GM21360 (cell line): Measurements from ENCODE around the gene ARMC5.

Source experiments
- ATAC-seq: cut with Tn5 transposase; IDR thresholded peaks from one replicate; pipeline ENCODE4 v1.9.1; 2021; ENCODE audit warnings: mild to moderate bottlenecking, moderate library complexity; ENCODE audit not compliant: unreplicated experiment

ARMC5 gene

DNA sequence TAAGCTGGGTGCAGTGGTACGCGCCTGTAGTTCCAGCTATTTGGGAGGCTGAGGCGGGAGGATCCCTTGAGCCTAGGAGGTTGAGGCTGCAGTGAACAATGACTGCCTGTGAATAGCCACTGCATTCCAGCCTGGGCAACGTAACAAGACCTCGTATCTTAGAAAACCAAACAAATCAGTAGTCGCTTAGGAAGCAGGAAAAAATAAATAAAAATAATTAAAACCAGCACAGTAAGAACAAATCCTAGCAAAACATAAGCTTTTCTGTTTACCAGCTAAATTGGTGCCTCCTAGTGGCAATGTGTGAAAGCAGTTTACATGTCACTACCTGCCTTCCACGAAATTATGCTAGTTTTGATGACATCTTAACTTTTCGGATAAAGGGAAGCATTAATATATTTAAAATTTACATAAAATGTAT lies 1.3 kb downstream of the ARMC5 start:
- ATAC-seq = no peak

DNA sequence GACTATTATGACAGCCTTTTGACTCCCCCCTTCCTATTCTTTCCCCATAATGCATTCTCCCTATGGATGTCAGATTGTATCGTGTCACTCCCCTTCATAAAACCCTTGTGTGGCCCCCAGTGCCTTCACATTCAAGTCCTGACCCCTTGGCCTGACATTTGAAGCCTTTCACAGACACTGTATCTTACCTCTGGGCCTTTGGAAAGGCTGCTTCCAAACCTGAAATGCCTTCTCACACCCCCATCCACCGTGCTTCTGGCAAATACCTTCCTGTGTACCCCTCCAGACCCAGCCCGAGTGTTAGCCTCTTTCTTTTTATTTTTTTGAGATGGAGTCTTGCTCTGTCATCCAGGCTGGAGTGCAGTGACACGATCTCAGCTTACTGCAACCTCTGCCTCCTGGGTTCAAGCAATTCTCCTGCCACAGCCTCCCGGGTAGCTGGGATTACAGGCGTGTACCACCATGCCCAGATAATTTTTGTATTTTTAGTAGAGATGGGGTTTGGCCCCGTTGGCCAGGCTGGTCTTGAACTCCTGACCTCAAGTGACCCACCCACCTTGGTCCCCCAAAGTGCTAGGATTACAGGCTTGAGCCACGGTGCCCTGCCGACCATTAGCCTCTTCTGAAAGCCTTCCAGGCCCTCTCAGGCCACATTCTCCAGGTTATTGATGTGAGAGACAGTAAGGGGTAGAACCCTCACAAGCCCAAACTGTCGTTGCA lies 2.1 kb downstream of the ARMC5 start:
- no peak for ATAC-seq

DNA sequence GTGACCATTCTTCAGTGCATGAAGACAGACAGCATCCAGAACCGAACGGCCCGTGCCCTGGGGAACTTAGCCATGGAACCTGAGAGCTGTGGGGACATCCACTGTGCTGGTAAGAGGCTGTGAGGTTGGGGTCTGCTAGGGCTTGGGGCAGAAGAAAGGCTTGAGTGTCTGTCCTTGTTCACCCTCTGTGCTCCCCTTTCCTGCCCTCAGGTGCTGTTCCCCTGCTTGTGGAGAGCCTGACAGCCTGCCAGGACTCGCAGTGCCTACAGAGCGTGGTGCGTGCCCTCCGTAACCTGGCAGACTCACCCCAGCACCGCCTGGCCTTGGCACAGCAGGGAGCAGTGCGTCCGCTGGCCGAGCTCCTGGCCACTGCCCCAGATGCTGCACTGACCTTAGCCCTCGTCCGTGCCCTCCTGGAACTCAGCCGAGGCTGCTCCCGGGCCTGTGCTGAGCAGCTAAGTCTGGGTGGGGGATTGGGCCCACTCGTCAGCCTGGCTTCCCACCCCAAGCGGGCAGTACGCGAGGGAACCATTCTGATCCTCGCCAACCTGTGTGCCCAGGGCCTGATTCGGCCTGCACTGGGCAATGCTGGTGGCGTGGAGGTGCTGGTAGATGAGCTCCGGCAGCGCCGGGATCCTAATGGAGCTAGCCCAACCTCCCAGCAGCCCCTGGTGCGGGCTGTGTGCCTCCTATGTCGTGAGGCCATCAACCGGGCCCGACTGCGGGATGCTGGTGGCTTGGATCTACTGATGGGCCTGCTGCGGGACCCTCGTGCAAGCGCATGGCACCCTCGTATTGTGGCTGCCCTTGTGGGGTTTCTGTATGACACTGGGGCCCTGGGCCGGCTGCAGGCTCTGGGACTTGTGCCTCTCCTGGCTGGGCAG lies 2.9 kb downstream of the ARMC5 start:
- ATAC-seq = no peak

DNA sequence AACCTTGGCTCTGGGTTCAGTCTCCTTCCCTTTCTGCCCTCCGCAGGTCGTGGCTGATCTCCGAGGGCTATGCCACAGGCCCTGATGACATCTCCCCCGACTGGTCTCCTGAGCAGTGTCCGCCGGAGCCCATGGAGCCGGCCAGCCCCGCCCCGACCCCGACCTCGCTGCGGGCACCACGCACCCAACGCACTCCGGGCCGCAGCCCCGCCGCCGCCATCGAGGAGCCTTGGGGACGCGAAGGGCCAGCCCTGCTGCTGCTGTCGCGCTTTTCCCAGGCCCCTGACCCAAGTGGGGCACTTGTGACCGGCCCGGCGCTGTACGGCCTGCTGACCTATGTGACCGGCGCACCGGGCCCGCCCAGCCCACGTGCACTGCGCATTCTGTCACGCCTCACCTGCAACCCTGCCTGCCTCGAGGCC lies 5.1 kb downstream of the ARMC5 start:
- no peak for ATAC-seq

DNA sequence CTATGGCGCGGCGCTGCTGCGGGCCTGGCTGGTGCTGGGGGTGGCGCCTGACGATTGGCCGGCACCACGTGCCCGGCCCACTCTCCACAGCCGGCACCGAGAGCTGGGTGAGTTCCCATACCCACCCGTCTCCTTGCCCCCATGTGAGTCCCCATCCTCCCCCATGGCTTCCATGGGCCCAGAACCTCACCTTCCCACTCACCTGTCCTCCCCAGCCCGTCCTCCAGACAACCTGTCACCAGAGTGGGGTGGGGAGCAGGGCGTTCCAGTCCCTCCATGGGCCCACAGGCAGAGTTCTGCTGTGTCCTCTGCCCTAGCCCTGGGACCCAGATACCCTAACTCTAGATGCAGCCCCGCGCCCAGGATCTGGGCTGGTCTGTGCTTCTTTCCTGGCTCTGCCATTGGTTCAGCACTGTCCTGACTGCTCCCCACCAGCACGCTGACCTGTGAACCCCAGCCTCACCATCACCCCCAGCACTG lies 5.5 kb downstream of the ARMC5 start:
- ATAC-seq = no peak

DNA sequence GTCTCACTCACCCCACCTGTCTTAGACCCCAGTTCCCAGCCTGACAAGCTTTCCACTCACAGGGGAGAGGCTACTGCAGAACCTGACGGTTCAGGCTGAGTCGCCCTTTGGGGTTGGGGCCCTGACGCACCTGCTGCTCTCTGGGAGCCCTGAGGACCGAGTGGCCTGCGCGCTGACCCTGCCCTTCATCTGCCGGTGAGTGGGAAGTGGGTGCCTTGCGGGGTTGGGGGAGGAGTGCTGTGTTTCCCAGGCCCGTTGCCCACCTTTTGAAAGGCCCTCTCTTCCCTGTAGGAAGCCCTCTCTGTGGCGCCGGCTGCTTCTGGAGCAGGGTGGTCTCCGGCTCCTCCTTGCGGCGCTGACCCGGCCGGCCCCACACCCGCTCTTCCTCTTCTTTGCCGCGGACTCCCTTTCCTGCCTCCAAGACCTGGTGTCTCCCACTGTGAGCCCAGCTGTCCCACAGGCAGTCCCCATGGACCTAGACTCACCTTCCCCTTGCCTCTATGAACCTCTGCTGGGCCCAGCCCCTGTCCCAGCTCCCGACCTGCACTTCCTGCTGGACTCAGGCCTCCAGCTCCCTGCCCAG lies 6.6 kb downstream of the ARMC5 start:
- ATAC-seq = no peak

DNA sequence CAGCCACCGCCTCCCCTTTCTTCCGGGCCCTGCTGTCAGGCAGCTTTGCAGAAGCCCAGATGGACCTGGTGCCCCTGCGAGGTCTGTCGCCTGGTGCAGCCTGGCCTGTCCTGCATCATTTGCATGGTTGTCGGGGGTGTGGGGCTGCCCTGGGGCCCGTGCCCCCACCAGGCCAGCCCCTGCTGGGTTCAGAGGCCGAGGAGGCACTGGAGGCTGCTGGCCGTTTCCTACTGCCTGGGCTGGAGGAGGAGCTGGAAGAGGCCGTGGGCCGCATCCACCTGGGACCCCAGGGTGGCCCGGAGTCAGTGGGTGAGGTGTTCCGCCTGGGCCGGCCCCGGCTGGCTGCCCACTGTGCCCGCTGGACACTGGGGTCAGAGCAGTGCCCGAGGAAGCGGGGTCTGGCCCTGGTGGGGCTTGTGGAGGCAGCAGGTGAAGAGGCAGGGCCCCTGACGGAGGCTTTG lies 7.1 kb downstream of the ARMC5 start:
- ATAC-seq = no peak

DNA sequence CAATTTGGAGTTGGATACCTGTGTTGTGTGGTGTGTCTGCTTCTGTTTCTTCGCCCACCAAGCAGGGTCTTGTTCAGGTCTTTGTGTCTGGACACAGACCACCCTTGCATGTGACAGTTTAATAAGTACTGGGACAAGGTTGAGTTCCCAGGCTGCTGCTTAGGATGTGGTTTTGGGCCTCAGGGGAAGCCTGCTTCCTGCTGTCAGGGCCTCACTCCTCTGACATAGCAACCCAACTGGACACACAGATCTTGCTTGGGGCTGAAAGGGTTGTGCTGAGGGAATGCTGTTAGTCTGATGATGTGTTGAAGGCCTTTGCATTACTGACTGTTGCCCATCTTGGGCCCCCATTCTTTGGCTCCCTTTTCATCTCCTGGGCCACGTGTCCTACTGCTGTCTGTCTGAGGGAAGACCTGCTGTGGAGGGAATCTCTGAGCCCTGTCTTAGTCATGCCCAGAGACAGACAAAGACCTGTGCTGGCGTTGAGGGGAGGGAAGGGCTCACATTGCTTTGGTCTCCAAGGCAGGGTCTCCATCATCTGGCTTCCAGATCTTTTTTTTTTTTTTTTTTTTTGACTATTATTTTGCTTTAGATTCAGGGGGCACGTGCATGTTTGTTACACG lies 8.0 kb downstream of the ARMC5 start:
- ATAC-seq = no peak

DNA sequence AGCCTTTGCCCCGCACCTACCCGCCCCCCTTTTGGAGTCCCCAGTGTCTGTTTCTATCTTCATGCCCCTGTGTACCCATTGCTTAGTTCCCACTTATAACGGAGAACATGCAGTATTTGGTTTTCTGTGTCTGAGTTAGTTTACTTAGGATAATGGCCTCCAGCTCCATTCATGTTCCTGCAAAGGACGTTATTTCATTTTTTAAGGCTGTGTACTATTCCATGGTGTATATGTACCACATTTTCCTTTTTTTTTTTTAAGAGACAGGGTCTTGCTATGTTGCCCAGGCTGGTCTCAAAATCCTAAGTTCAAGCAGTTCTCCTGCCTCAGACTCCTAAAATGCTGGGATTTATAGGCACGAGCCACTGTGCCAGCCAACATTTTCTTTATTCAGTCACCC lies 8.6 kb downstream of the ARMC5 start:
- no peak for ATAC-seq

DNA sequence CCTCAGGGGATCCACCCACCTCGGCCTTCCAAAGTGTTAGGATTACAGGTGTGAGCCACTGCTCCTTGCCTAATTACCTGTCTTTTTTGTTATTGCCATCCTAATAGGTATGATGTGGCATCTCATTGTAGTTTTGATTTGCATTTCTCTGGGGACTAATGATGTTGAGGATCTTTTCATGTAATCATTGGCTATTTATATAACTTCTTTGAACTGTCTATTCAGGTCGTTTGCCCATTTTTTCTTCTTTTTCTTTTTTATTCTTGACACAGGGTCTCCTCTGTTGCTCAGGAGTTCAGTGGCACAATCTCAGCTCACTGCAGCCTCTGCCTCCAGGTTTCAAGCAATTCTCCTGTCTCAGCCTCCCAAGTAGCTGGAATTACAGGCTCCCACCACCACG lies 11.3 kb downstream of the ARMC5 start:
- ATAC-seq = no peak

DNA sequence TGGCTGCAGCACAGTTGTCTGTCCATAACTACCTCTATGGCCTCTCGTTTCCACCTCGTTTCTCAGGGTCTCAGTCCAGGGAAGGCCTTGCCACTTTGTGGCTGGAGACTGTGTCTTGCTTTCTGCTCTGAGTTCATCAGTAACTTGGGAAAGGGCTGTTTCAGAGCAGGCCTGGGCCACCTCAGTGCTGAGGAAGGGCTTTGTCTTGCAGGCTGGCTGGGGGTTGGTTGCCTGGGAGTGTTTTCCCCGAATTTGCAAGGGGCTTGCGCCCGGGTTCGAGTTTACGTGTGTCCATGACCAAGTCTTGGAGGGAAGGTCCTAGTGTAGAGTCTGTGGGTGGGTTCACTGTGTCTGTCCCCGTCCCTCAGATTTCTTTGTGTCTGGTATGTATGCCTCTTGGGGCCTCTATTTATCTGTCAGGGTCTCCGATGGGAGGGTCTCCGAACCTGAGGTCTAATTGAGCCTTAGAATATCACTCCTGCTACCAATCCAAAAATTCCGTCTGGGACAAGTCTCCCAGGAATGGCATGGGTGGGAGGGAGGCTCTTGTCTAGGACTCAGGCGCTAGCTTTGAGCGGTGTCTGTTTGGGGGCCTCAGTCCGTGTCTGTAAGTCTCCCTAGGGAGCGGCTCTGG lies 12.1 kb downstream of the ARMC5 start:
- no peak for ATAC-seq

DNA sequence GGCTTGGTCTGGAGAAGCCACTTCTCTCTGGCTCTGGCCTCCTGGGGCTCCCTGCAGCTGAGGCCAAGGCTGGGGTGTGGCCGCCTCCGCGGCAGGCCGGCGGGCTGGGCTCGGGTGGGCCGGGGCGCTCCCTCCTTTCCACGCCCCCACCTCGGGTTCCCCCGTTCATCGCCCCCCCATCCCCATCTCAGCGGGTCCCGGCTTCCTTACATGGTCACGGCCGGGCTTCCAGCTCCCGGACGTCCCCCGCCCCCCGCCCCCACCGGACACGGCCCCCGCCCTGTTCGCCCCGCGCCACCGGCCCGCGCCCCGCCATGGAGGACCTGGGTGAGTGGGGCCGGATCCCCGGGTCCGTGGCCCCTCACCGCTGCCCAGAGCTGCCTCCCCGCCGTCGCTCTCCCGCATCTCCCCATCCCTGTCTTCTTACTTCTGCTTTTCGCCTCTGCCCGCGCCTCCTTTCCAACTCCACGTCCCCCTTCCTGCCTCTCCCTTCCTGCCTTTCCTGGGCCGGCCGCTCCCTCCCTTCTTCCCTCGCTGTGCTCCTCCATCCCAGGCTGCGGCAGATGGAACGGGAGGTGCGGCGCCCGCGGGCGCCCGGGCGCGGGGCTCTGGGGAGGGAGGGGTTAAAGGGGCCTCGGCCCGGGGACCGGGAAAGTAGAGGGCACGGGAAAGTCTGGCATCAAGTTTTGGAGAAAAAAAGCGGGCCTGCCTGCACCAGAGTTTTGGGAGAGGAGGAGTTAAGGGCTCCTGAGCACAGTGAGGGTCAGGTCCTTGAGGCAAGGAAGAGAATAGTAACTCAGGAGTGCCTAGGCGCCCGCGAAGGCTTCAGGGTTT lies 12.8 kb downstream of the ARMC5 start, which contains the start of gene TGFB1I1:
TGFB1I1 (plus strand) TSS at position 278 of the 834 bp plus-strand sequence; CDS start at position 315, 37 bp downstream.
- ATAC-seq = no peak

DNA sequence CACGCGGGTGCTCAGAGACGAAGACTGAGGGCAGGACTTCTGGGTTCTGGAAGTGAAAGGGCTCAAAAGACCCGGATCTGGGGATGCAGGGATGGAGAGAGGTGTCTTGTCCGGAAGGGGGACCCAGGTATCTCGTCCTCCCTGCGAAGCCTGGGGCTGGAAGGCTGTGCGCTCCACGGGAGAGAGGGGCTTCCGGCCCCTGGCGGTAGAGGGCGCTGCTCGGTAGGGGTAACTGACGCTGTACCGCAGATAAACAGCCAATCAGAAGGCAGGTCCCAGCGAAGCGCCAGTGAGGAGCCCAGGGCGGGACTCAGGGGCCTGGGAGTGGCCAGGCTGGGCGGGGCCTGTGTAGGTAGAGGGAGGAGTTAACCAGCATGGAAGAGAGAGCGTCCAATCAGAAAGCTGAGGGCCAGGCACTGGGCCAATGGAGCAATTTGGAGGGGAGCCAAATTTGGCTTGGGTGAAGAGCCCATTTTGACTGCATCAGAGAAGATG lies 13.5 kb downstream of the ARMC5 start:
- ATAC-seq = no peak

DNA sequence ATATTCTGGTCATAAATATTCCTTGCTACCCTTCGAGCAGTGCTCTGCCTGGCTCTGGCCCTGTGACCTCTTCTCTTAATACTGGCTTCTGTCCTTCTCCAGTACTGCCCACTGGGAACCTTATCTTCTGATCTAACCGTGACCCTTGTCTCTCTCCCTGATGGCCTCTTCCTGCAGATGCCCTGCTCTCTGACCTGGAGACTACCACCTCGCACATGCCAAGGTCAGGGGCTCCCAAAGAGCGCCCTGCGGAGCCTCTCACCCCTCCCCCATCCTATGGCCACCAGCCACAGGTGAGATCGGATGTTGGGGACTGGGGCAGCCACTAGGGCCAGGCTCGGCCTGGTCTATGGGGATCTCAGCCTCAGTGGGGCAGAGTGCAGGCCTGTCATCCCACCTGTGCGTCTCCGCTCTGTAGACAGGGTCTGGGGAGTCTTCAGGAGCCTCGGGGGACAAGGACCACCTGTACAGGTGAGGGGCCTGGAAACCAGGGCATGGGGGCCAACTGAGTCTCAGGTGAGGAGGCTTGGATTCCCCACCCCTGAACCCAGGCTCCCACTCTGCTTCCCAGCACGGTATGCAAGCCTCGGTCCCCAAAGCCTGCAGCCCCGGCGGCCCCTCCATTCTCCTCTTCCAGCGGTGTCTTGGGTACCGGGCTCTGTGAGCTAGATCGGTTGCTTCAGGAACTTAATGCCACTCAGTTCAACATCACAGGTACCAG lies 14.1 kb downstream of the ARMC5 start:
- no peak for ATAC-seq

DNA sequence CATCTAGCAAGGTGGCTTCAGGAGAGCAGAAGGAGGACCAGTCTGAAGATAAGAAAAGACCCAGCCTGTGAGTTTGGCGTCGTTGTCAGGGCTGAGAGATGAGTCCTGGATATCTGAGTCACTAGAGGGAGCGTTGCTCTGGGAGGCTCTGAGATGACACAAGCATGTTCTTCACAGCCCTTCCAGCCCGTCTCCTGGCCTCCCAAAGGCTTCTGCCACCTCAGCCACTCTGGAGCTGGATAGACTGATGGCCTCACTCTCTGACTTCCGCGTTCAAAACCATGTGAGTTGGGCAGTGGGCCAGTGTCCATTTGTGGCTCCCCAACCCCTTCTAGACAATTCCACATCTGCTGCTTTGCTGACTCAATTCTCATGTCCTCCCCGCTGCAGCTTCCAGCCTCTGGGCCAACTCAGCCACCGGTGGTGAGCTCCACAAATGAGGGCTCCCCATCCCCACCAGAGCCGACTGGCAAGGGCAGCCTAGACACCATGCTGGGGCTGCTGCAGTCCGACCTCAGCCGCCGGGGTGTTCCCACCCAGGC lies 14.9 kb downstream of the ARMC5 start:
- no peak for ATAC-seq

DNA sequence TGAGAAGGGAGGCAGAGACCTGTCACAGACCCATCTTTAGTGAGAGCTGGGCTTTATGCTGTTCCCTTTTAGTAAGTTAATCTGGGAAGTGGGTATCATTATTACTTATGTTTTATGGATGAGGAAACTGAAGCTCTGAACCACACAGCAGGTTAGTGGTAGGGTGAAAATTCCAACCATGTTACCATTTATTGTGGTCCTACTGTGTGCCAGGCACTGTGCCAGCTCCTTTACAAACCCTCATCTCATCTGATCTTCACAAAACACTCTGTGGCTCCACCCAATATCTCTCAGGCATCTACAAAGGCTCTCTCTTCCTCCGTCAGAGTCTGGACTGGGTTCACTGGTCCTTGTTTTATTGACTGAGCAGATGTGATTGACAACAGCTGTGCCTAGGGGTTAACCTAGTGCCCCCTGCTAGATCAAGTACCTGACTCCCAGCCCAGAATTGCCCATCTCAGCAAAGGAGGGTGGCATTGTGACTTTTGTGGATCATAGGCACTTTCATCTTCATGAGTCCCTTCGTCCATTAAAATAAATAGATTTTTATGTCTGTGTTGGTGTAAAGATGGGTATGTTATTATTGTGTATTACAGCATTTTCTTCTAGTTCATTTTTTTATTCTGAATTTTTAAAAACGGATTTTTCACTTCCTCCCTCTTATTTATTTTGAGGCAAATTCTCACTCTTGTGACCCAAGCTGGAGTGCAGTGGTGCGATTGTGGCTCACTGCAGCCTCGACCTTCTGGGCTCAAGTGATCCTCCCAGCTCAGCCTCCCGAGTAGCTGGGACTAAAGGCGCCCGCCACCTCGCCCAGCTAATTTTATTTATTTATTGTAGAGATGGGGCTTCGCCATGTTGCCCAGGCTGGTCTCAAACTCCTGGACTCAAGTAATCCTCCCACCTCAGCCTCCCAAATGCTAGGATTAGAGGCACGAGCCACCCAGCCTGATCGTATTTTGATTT lies 15.8 kb downstream of the ARMC5 start:
- no peak for ATAC-seq

DNA sequence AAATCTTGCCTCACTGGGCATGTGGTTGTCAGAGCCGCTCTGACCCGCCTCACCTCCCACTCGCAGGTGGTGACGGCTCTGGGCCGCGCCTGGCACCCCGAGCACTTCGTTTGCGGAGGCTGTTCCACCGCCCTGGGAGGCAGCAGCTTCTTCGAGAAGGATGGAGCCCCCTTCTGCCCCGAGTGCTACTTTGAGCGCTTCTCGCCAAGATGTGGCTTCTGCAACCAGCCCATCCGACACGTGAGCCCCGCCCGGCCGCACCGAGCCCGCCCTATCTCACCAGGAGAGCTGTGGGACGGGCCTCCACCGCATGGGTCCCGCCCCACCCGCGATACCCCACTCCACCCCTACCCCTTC lies 16.6 kb downstream of the ARMC5 start:
- ATAC-seq = no peak
